HG03457 (cell line): ENCODE results near the gene MYO7A.

Experiments
- ATAC-seq: cut with Tn5 transposase; IDR thresholded peaks from one replicate; pipeline ENCODE4 v1.9.1; 2021; ENCODE audit warnings: moderate number of reproducible peaks; ENCODE audit not compliant: unreplicated experiment

Gene MYO7A

DNA sequence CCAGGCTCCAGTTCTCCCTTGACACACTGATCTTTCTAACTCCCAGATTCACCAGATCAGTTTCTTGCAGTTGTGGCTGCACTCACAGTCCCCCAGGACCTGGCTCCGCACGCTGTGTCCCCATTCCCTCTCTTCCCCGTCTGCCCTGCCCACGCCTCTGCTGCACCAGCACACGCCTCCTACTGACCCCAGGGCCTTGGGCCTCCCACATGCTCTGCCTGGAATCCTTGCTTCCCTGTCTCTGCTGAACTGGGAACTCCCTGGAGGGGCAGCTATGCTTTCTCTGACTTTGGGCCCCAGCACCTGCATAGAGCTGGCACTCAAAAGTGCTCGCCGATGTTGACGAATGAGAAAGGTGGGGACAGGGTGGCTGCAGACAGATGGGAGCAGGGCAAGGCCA lies 68.9 kb downstream of the MYO7A start:
- ATAC-seq, result no peak

DNA sequence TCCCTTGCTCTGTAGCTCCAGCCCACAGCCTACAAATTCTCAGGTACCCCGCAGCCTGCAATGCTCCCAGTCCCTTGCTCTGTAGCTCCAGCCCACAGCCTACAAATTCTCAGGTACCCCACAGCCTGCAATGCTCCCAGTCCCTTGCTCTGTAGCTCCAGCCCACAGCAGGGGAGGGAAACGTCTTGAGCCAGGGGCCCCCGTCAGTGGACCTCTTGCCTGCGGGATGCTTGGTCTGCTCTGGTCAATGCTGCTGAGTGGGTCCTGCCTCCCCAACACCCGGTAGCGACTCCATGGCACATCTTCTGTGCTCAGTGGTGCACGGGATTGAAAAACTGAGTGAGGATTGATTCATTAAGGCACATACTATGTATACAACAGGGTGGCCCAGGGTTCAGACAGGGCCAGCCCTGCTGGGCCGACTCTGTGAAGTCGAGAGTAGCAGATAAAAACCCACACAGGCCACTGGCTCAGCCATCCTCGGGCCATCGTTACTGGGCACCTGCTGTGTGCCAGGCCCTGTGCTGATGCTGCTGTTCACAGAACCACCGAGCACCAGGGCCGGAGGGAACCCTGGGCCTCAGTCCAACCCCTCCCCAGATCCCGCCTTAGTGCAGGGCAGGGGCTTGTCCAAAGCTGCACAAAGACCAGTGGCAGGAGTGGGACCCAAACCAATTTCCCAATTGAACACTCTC lies 69.7 kb downstream of the MYO7A start:
- ATAC-seq, result no peak

DNA sequence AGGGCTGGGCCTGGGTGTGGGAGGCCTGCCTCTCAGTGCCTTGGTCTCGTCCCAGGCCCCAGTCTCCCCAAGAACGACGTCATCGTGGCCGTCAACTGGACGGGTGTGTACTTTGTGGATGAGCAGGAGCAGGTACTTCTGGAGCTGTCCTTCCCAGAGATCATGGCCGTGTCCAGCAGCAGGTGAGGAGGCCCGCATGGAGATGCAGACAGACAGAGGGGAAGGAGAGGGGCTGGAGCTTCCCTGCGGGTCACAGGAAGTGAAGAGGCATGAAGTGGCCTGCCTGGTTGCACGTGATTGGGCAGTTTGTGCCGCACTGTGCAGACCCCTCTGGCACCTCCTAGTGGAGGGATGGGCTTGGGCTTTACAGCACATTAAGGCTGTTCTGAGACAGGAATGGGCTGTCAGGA lies 70.4 kb downstream of the MYO7A start:
- no peak for ATAC-seq

DNA sequence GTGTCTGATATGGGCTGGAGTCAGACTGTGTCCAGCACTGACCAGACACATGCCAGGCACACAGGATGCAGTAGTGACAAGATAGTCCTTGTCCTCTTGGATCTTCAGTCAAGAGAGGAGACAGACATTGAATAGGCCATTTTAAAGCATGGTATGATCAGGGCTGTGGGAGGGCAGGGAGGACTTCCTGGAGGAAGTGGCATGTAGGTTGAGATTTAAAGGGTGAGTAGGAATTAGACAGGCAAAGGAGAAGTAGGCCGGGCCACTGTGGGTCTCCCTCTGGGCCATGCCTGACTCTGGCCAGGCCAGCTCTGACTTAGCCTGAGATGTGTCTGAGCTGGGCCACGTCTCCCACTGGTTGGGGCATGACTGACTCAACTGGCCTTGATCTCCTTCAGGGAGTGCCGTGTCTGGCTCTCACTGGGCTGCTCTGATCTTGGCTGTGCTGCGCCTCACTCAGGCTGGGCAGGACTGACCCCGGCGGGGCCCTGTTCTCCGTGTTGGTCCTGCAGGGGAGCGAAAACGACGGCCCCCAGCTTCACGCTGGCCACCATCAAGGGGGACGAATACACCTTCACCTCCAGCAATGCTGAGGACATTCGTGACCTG lies 71.2 kb downstream of the MYO7A start:
- ATAC-seq, result no peak

DNA sequence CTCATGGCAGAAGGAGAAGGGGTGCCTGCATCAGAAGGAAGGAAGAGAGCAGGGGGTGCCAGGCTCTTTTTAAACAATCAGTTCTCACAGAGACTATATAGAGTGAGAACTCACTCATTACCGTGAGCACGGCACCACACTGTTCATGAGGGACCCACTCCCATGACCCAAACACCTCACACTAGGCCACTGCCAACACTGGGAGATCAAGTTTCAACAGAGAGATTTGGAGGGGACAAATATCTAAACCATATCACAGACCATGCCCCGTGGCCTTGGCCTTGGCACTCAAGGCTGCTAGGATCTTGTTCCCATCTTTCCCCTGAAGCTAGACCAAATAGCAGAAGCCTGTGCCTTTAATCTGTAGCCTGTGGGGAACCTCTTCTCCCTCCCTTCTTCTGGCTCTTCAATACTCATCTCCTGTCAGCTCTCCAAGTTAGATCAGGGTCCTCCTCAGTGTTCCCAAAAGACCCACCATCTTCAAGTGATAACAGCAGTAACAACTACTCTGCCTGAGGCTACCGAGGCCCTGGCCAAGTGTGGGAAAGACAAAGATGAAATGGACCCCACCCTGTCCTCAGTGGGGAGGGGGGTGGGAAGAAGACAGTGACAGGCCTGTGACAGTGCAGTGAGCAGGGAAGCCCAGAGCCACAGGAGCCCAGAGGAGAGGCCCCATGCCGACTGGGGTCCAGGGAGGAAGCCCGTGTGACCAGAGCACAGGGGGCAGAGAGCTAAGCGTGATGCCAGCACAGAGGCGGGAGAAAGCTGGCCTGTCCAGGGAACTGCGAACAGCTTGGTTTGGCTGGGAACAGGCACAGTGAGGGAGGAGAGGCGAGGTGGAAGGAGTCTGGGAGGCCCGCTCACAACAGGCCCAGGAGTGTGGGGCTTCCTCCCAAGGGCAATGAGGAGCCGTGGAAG lies 72.6 kb downstream of the MYO7A start:
- ATAC-seq, result no peak

DNA sequence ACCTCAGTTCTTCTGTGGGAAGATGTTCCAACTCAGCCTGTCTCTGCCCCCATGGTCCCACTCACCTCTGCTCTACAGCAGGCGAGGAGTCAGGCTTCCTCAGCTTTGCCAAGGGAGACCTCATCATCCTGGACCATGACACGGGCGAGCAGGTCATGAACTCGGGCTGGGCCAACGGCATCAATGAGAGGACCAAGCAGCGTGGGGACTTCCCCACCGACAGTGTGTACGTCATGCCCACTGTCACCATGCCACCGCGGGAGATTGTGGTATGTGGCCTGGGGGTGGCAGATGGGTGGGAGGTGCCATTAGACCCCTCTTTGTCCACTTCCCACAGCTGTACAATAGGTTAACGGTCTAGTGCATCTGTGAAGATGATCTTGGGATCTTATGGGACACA lies 73.3 kb downstream of the MYO7A start:
- no peak for ATAC-seq

DNA sequence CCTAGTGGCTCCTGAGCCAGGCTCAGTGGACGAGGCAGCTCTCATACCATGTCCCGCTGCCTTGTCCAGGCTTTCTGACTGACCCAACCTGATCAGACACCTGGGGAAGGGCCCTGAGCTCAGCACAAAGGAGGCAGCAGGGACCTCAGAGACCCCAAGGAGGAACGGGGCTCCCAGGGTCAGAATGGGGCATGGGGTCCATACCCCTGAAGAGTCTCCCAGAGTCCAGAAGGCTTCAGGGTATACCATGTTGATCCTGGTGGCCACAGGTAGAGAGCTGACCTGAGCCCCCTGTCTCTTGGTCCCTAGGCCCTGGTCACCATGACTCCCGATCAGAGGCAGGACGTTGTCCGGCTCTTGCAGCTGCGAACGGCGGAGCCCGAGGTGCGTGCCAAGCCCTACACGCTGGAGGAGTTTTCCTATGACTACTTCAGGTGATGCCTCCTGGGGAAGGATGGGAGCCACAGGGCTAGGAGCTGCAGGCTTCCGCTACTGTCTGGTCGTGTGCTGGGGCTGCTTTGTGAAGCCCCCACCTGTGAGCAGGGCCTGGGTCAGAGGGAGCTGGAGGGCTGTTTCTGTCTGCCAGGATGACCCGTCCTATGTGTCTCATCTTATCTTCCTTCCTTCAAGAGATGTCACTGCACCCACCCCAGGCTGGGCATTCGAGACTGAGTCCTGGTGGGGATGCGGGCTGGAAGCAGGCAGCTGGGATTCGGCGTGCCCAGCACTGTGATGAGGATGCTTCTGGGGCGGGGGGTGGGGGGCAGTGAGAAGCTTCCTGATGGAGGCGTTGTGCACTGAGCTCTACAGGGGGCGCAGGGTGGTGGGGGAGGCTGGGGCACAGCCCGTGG lies 74.2 kb downstream of the MYO7A start:
- no peak for ATAC-seq

- no peak for ATAC-seq
These were observed 75.2 kb downstream of the MYO7A start for GRCh38 chr11:77202941-77203900.

DNA sequence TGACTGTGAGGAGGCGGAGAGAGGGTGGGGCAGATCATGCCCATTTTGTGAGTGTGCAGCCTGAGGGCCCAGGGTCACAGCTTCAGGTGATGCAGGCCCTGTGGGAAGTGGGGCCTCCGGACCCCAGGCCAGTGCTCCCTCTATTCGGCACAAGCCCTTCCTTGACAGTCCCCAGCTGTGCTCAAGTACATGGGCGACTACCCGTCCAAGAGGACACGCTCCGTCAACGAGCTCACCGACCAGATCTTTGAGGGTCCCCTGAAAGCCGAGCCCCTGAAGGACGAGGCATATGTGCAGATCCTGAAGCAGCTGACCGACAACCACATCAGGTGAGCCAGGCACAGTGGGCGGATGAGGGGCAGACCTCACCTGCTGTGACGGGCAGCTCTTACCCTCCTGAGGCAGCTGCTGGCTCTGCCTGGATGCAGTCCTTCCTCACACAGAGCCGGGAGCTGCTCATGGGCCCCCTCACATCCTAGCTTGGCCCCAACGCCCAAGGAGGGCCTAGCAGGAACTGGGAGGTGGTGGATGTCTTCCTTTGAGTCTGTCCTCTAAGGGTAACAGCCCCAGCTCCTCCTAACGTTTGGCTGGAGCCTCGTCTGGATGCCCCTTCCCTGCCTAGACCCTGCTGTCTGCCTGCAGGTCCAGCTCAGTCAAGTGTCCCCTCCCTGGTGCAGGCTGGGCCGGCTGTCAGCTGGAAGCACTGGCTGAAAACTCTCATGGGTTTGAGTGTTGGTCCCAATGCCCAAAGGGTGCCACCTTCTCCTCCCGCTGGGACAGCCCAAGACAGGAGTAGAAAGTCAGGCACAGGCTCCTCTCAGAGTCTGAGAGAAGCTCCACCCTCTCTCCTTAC lies 76.1 kb downstream of the MYO7A start:
- no peak for ATAC-seq

DNA sequence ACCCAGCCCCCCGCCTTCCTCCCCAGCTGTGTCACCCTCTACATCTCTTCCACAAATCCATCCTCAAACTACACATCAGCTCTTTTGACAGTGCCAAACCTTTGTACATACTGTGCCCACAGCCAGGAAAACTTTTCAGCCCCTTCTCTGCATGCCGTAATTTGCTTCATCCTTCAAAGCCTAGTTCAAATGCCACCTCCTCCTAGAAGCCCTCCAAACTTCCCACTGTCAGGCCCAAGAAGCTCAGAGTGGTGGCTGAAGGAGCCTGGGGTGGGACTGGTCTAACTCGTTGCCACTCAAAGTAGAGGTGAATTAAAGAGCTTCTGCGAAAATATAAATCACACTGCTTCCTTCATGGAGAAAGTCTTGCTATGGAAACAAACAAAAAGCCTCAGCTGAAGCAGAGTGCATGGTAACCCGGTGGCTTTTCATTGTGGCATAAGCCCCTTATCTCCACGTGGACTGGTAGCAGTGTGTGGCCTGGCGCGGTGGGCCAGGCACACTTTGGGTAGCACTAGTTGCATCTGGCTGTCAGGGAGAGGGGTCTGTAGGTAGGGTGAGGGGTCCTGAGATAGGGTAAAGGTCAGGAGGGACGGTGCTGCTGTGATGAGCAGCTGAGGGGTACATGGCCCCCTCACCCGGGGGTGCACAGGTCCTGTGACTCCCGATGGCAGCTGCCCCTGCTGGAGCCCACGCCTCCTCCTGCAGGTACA lies 76.9 kb downstream of the MYO7A start:
- ATAC-seq, result no peak

GRCh38 chr11:77205467-77206263 lies 77.6 kb downstream of the MYO7A start:
- no peak for ATAC-seq

DNA sequence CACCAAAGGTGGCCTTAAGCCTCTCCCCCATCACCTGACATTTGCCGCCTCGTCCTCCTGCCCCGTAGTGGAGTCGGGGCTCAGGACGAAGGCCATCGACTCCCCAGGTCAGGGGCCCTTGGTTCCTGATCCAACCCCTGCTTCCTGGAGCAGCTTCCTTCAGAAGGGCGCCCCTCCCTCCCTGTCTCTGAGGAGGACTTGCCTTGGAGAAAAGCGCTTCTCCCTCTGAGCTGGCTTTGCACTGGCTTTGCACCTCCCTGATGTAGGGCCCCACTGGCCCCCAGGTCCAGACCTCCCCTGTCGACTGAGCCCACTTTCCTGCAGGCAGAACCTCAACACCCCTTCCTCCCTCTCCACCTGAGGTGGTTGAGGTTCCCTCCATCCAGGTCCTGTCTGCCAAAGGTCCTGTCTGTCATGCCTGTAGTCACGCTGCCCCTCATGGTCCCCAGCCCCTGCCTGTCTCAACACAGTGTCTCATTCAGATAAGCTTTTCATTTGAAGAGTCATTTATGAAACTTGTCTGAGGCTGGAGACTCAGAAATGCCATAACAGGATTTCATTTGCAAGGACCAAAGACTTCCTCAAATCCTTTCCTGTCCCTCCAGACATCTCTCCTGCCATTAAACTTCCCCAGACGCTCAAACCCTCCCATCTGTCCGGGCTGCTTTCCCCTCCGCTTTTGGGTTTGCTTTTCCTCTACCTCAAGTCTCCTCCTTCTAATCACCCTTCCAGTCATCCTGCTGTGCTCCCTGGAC lies 78.4 kb downstream of the MYO7A start:
- ATAC-seq, result no peak

DNA sequence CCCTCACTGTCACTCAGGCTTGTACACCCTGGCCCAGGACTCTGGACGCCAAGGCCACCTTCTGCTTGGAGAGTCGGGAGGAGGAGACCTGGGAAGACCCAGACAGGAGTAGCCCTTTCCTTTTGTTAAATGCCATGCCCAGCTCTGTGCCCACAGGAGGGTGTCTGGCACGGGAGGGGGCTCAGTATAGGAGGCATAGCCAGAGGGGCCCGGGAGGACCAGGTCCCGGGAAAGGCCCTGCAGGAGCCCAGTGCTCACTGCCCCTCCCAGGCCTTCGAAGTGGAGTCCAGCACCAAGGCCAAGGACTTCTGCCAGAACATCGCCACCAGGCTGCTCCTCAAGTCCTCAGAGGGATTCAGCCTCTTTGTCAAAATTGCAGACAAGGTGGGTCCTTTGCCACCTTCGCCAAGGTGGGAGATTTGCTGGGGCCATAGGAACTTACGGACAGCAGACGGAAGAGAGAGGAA lies 79.0 kb downstream of the MYO7A start:
- no peak for ATAC-seq

DNA sequence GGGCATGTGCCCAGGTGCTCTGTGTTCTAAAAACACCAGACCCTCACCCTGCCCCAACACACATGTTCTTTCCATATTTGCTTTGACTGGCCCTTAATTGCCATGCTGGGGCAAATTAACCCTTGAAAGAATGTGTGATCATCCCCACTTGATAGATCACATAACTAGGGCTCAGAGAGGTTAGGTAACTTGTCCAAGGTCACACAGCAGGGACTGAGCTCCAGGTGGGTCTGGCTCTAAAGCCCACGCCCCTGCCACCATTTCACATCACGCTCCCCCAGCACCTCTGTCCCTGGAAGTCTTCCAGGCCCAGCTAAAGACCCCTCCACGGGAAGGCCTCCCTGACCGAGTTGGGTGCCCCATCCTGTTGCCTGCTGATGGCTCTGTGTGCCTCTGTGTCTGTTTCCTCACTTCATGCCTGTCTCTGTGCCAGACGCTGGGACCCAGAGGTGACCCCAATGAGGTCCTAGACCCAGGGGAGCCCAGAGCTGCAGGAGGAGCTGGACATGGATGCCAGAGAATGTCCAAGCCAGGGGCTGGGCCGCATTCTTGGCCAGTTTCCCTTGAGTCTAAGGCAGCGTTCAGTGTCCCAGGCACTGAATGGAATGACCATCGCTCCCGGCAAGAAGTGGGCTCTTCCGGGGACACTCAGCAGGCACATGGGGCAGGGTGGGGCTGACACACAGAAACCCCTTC lies 79.7 kb downstream of the MYO7A start:
- no peak for ATAC-seq

DNA sequence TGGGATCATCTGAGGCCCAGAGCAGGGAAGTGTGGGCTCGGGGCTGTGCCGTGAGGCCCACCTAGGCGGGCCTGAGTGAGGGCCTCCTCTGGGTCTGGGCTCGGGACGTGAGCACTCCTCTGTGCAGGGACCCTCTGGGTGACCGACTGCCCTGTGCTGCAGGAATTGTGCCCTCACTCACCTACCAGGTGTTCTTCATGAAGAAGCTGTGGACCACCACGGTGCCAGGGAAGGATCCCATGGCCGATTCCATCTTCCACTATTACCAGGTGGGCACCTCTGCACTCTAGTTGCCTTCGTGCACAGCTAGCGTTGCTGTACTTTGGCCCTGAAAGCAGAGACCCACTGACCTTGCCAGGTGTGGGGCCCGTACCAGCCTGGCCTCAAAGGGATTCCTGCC lies 80.5 kb downstream of the MYO7A start:
- ATAC-seq, result no peak

DNA sequence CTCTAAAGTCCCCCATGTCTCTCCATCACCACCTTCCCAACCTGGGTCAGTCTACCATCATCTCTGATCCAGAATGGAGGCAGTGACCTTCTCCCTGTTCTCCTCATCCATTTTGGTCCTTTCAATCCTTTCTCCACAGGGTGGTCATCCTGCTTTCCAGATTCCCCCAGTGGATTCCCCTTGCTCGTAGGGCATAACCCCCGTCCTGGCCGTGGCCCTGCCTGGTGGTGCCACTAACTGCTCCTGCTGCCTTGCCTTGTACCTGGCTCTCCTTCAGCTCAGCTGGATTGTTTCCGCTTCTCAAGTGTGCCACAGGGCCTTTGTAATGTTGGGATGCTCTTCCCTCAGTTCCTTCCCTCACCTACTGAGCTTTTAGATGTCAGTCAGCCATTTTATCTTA lies 81.6 kb downstream of the MYO7A start:
- ATAC-seq, result no peak
